HepG2 (cell line): ENCODE data around the gene DNLZ. TPM values are rescaled to one million over a fixed set of nuclear protein-coding genes. Genes with fewer than 3 reads are reported as not detected.

Experiments used
- CBFB ChIP-seq: sonication (generic); formaldehyde crosslinking; IDR thresholded peaks from 2 replicates; pipeline ENCODE4 v1.4.0; 2020; ENCODE audit warnings: missing genetic modification reagents
- DNMT3B ChIP-seq: conservative IDR thresholded peaks from 2 replicates; pipeline ENCODE4 v1.6.1; 2016; ENCODE audit warnings: missing biosample characterization, control low read depth
- HNF1A ChIP-seq, 2 experiments: sonication (generic) in 1 of 2; formaldehyde crosslinking in 1 of 2; IDR thresholded peaks; 2 replicates each; pipeline versions ENCODE4 v1.4.0 to v1.6.1; 2016 to 2020; ENCODE audit warnings: borderline replicate concordance in 1 of 2, low read depth in 1 of 2, mild to moderate bottlenecking in 1 of 2, missing genetic modification reagents in 1 of 2
- MTA3 ChIP-seq: sonication (generic); formaldehyde crosslinking; IDR thresholded peaks from 2 replicates; pipeline ENCODE4 v1.4.0; 2020; ENCODE audit warnings: missing genetic modification reagents
- NFATC3 ChIP-seq: sonication (generic); formaldehyde crosslinking; IDR thresholded peaks from 2 replicates; pipeline ENCODE4 v1.5.1; 2020; ENCODE audit warnings: mild to moderate bottlenecking, missing genetic modification reagents
- PHF5A ChIP-seq: IDR thresholded peaks from one replicate; pipeline ENCODE4 v1.6.1; 2018; ENCODE audit warnings: low read depth, missing genetic modification reagents; ENCODE audit not compliant: unreplicated experiment
- PITX1 ChIP-seq: sonication (generic); formaldehyde crosslinking; IDR thresholded peaks from 2 replicates; pipeline ENCODE4 v1.5.1; 2020; ENCODE audit warnings: mild to moderate bottlenecking, missing genetic modification reagents
- POLR2AphosphoS2 ChIP-seq: IDR thresholded peaks from 2 replicates; pipeline ENCODE4 v1.6.1; 2011; ENCODE audit warnings: low read depth, low read length, improper control_type of control experiment
- PRDM10 ChIP-seq: sonication (generic); formaldehyde crosslinking; IDR thresholded peaks from 2 replicates; pipeline ENCODE4 v1.4.0; 2020; ENCODE audit warnings: low read depth, missing genetic modification reagents
- RFX3 ChIP-seq: IDR thresholded peaks from 2 replicates; pipeline ENCODE4 v1.6.1; 2016; ENCODE audit warnings: missing biosample characterization, missing genetic modification reagents
- ZBTB38 ChIP-seq: sonication (generic); formaldehyde crosslinking; IDR thresholded peaks from 2 replicates; pipeline ENCODE4 v1.5.1; 2020; ENCODE audit warnings: mild to moderate bottlenecking, missing genetic modification reagents
- ZNF232 ChIP-seq: sonication (generic); formaldehyde crosslinking; IDR thresholded peaks from 2 replicates; pipeline ENCODE4 v1.4.0; 2020; ENCODE audit warnings: missing genetic modification reagents, borderline replicate concordance
- ZNF34 ChIP-seq: sonication (generic); formaldehyde crosslinking; IDR thresholded peaks from 2 replicates; pipeline ENCODE4 v1.4.0; 2020; ENCODE audit warnings: mild to moderate bottlenecking, missing genetic modification reagents, borderline replicate concordance
- ZNF441 ChIP-seq: sonication (generic); formaldehyde crosslinking; IDR thresholded peaks from 2 replicates; pipeline ENCODE4 v1.7.0; 2021; ENCODE audit warnings: missing genetic modification reagents, borderline replicate concordance
- ZNF567 ChIP-seq: sonication (generic); formaldehyde crosslinking; IDR thresholded peaks from 2 replicates; pipeline ENCODE4 v1.8.1; 2023; ENCODE audit warnings: mild to moderate bottlenecking, missing genetic modification reagents, borderline replicate concordance
- ZNF614 ChIP-seq: IDR thresholded peaks from 2 replicates; pipeline ENCODE4 v1.6.1; 2018; ENCODE audit warnings: missing biosample characterization, missing genetic modification reagents, inconsistent platforms, borderline replicate concordance
- ZNF761 ChIP-seq: sonication (generic); formaldehyde crosslinking; conservative IDR thresholded peaks from 2 replicates; pipeline ENCODE4 v1.4.0; 2020; ENCODE audit warnings: mild to moderate bottlenecking, missing genetic modification reagents
- ZSCAN5A ChIP-seq: sonication (generic); formaldehyde crosslinking; IDR thresholded peaks from 2 replicates; pipeline ENCODE4 v1.8.0; 2022; ENCODE audit warnings: mild to moderate bottlenecking, missing genetic modification reagents, borderline replicate concordance
- polyA plus RNA-seq, 8 experiments: library from polyadenylated mRNA; depleted of rRNA in 3 of 8; stranded (reverse) in 7 of 8; unstranded in 1 of 8; fragments of >200 nt; fragmentation: Illumina TruSeq in 4 of 8; extraction: Trizol in 4 of 8; gene quantifications; 2 replicates each; pipeline versions ENCODE4 v1.2.1 to v1.2.3, GENCODE V29; 2011 to 2016; ENCODE audit warnings: low read depth in 4 of 8, missing spikeins in 1 of 8, mixed read lengths in 1 of 8; ENCODE audit not compliant: insufficient read depth in 1 of 8
- total RNA-seq, 5 experiments: library from RNA; depleted of rRNA; stranded (reverse); fragments of >200 nt; fragmentation: Illumina TruSeq; extraction: Trizol; gene quantifications; 2 replicates each; pipeline ENCODE4 v1.2.3, GENCODE V29; 2016; ENCODE audit warnings: low read depth in 1 of 5

Gene DNLZ
- total and polyA plus RNA-seq, 2 of the 13 experiments (the other 11 are each of a cell fraction or from before 2014, with no cell fraction given): 3.4 to 8.0 TPM

GRCh38 chr9:136400038-136400834, 36.7 kb upstream of the DNLZ start, which contains the start of gene SNAPC4 (continued):
- no peak for TF ChIP-seq PRDM10 (CRISPR knock-in tag)
- no peak for TF ChIP-seq ZNF34 (CRISPR knock-in tag)
- TF ChIP-seq ZNF761: no peak
- peak; percentile 85 for TF ChIP-seq ZBTB38 (CRISPR knock-in tag)
- no peak for TF ChIP-seq DNMT3B (CRISPR knock-in tag)
- TF ChIP-seq ZNF567 (CRISPR knock-in tag): 0 out of 2 replicates have a peak, but pooled peaks have one; percentile 68
- no peak for TF ChIP-seq MTA3 (CRISPR knock-in tag)
- TF ChIP-seq CBFB: peak; percentile 72
- TF ChIP-seq ZNF614: no peak
- no peak for TF ChIP-seq HNF1A (IDR thresholded peaks at IDR 0.05; ENCODE audit: low read depth)
- TF ChIP-seq HNF1A (CRISPR knock-in tag; IDR thresholded peaks at IDR 0.05; ENCODE audit: borderline replicate concordance): no peak
- TF ChIP-seq RFX3 (CRISPR knock-in tag): peak; percentile 65
- 0 out of 2 replicates have a peak, but pooled peaks have one; percentile 55 for TF ChIP-seq ZSCAN5A (CRISPR knock-in tag)
- TF ChIP-seq NFATC3 (CRISPR knock-in tag): no peak
- no peak for TF ChIP-seq PITX1 (CRISPR knock-in tag)
- TF ChIP-seq PHF5A (CRISPR knock-in tag): peak; percentile 51
- TF ChIP-seq ZNF441 (CRISPR knock-in tag): no peak
- no peak for TF ChIP-seq POLR2AphosphoS2
- TF ChIP-seq ZNF232 (CRISPR knock-in tag): peak; percentile 14; the same call in 1 of the 2 replicates
